ENCODE data around the gene LRRC4. TPM values are rescaled to one million over a fixed set of nuclear protein-coding genes. Genes with fewer than 3 reads are reported as not detected.

Gene LRRC4
- total RNA-seq, 1 experiment from 2014 or later = 0.26 TPM

DNA sequence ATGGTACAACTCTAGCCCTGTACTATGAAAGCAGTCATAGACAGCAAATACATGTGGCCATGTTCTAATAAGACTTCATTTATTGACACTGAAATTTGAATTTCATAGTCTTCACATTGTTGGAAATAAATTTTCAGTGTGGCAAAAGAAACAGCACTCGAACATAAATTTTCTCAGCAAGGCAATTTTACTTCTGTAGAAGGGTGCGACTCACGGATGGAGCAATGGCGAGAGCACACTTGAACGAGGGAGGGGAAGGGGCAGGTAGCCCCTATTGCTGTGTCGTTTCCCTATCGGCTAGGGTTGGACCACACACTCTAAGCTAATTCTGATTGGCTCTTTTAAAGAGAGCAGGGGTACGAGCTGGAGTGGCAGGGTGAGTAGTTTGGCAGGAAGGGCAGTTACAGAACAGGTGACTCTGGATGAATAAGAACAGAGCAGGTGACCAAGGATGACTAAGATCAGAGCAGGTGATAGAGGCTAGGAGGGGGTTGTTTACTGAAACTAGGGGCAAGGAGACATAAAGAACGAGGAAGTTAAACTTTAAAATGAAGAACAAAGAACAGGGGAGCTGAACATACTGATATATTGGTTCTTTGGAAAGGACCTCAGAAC, 52.0 kb downstream of the LRRC4 start:
- TF ChIP-seq, protein P1, sequence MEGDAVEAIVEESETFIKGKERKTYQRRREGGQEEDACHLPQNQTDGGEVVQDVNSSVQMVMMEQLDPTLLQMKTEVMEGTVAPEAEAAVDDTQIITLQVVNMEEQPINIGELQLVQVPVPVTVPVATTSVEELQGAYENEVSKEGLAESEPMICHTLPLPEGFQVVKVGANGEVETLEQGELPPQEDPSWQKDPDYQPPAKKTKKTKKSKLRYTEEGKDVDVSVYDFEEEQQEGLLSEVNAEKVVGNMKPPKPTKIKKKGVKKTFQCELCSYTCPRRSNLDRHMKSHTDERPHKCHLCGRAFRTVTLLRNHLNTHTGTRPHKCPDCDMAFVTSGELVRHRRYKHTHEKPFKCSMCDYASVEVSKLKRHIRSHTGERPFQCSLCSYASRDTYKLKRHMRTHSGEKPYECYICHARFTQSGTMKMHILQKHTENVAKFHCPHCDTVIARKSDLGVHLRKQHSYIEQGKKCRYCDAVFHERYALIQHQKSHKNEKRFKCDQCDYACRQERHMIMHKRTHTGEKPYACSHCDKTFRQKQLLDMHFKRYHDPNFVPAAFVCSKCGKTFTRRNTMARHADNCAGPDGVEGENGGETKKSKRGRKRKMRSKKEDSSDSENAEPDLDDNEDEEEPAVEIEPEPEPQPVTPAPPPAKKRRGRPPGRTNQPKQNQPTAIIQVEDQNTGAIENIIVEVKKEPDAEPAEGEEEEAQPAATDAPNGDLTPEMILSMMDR (conservative IDR thresholded peaks at IDR 0.05; ENCODE audit: low read depth, low read length) = no peak
- TF ChIP-seq EZH2 (IDR thresholded peaks at IDR 0.05; ENCODE audit: low read length, unreplicated experiment) (no peak), EZH2phosphoT487 (IDR thresholded peaks at IDR 0.05; ENCODE audit: borderline replicate concordance, low read length) (no peak)
- intact Hi-C loops (cut with micrococcal nuclease) = no loop called here
- Histone ChIP-seq H3F3A (ENCODE audit: low read length, unreplicated experiment) (no peaks in the 10 kb centered on the region), H3K4me3 (ENCODE audit: low read length) (no peak overlapping the region), H3K4me1 (ENCODE audit: insufficient read depth, low read length) (peaks cover 4% of the 10 kb centered on the region; the same call in 1 of the 2 replicates), H4K20me1 (ENCODE audit: low read length) (no peaks in the 10 kb centered on the region), H3K36me3 (ENCODE audit: low read depth, low read length) (peaks cover 34% of the 10 kb centered on the region), H3K9me3 (ENCODE audit: low read length) (peaks cover 6% of the 10 kb centered on the region; the same call in 1 of the 2 replicates), H3K27ac (ENCODE audit: low read length) (no peak overlapping the region), H3K9ac (ENCODE audit: low read length) (no peak overlapping the region), H3K27me3 (ENCODE audit: low read length) (no peaks in the 10 kb centered on the region), H3K9me2 (replicated peaks; ENCODE audit: low read length) (no peaks in the 10 kb centered on the region), H3K4me2 (ENCODE audit: low read length) (no peak overlapping the region), H2AFZ (ENCODE audit: low read length) (no peak overlapping the region), H3K79me2 (ENCODE audit: low read length) (no peaks in the 10 kb centered on the region)
- ChIA-PET CTCF (no interaction called here), POLR2A (ENCODE audit: unreplicated experiment) (no interaction called here)
- BruUV-seq (replicated peaks) = no TSS peak
- DNase-seq (no peak), ATAC-seq (no peak)

- Histone ChIP-seq H2AFZ (ENCODE audit: low read length) (no peak overlapping the region), H3F3A (ENCODE audit: low read length, unreplicated experiment) (no peaks in the 10 kb centered on the region), H3K4me3 (ENCODE audit: low read length) (no peak overlapping the region), H3K4me2 (ENCODE audit: low read length) (no peak overlapping the region), H3K4me1 (ENCODE audit: insufficient read depth, low read length) (no peaks in the 10 kb centered on the region), H3K36me3 (ENCODE audit: low read depth, low read length) (peaks cover 34% of the 10 kb centered on the region), H3K79me2 (ENCODE audit: low read length) (no peaks in the 10 kb centered on the region), H3K27ac (ENCODE audit: low read length) (no peak overlapping the region), H4K20me1 (ENCODE audit: low read length) (no peaks in the 10 kb centered on the region), H3K9me2 (replicated peaks; ENCODE audit: low read length) (no peaks in the 10 kb centered on the region), H3K9me3 (ENCODE audit: low read length) (peaks cover 6% of the 10 kb centered on the region; the same call in 1 of the 2 replicates), H3K9ac (ENCODE audit: low read length) (no peak overlapping the region), H3K27me3 (ENCODE audit: low read length) (no peaks in the 10 kb centered on the region)
- ATAC-seq = no peak
- no peak for DNase-seq
- intact Hi-C loops (cut with micrococcal nuclease) = no loop called here
- CTCF ChIA-PET = no interaction called here
- POLR2A ChIA-PET (ENCODE audit: unreplicated experiment) = no interaction called here
- no TSS peak for BruUV-seq (replicated peaks)
- TF ChIP-seq, protein P1 (conservative IDR thresholded peaks at IDR 0.05; ENCODE audit: low read depth, low read length) = no peak
- no peak for TF ChIP-seq EZH2phosphoT487 (IDR thresholded peaks at IDR 0.05; ENCODE audit: borderline replicate concordance, low read length)
- no peak for TF ChIP-seq EZH2 (IDR thresholded peaks at IDR 0.05; ENCODE audit: low read length, unreplicated experiment)
Observed at GRCh38 chr7:127978421-127978820, 52.8 kb downstream of the LRRC4 start.

Other genes starting within 250 kb of the LRRC4 start
- not detected in 2 replicates for gene LEP, start 209.8 kb upstream of the LRRC4 start, total RNA-seq (2014; rRNA removed)